HG02571 (cell line): ENCODE data around the gene DOCK1.

ENCODE experiments used
- ATAC-seq: cut with Tn5 transposase; IDR thresholded peaks from one replicate; pipeline ENCODE4 v1.9.1; 2021; ENCODE audit warnings: mild to moderate bottlenecking, moderate library complexity; ENCODE audit not compliant: unreplicated experiment

The DOCK1 gene

DNA sequence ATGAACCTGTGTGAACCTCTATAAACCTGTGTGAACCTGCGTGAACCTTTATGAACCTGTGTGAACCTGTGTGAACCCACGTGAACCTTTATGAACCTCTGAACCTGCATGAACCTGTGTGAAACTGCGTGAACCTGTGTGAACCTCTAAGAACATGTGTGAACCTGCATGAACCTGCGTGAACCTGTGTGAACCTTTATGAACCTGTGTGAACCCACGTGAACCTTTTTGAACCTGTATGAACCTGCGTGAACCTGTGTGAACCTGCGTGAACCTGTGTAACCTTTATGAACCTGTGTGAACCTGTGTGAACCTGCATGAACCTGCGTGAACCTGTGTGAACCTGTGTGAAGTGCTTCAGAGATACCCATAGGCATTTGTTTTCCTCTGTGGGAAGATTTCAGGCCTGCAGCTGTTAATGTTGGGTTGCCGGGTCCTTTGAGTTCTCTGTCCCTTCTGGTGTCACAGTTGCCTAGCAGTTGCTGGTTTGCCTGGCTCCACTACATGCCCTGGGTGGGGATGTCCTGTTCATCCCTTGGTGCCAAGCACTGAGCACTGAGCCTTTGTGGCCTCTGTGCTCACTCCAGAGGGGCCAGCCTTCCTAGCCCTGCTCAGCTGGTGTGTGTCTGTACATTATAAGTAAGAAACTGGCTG is 97.9 kb downstream of the DOCK1 start:
- ATAC-seq = no peak

GRCh38 chr10:127006453-127006852 is 101.2 kb downstream of the DOCK1 start:
- no peak for ATAC-seq

DNA sequence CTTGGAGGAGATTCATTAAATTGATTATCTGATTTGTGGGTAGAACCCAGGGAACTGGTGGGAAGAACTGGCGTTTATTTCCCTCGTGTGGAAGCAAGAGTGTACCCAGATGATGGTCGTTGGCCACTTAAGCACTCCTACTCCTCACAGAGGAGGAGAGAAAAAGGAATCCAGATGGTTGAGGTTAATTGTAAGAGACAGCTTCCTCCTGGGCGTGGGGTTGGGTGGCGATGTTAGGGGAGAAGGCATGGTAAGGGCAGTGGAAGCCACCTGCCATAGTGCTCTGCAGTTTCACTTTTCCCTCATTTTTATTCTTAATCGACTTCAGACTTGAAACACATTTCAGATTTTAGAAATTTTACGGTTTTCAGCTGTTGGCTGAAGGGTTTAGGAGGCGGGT is 104.1 kb downstream of the DOCK1 start:
- ATAC-seq = no peak

GRCh38 chr10:127011174-127011573 is 105.9 kb downstream of the DOCK1 start:
- no peak for ATAC-seq

DNA sequence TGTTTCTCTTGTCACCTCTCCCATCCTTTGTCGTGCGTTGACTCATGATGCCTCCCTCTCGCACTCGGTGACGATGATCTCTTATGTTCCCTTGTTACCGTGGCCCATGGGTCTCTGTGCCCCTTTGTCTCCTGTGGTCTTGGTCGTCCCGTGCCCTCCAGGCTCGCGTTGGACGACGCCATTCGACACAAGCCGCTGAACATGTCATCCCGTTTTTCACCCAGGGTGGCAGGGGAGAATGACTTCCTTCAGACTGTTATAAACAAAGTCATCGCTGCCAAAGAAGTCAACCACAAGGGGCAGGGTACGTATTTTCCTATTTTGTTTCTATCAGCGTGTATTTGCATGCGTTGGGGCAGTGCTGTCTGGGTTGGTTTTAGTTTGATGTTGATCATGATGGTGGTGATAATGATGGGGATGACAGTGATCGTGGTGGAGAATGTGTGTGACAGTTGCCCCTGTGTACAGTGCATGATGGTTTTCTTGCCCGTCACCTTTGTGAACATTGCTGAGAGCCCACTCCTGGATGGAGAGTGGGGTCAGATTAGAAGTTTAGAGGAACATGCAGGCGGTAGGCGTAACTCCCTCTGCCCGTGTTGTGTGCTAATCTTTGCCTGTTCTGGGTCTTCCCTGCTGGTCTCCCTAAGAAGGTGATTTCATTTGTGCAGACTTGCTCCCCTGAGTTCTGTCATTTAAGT is 107.0 kb downstream of the DOCK1 start:
- ATAC-seq = no peak

- ATAC-seq = no peak
Observed at GRCh38 chr10:127012769-127013152, 107.5 kb downstream of the DOCK1 start.

DNA sequence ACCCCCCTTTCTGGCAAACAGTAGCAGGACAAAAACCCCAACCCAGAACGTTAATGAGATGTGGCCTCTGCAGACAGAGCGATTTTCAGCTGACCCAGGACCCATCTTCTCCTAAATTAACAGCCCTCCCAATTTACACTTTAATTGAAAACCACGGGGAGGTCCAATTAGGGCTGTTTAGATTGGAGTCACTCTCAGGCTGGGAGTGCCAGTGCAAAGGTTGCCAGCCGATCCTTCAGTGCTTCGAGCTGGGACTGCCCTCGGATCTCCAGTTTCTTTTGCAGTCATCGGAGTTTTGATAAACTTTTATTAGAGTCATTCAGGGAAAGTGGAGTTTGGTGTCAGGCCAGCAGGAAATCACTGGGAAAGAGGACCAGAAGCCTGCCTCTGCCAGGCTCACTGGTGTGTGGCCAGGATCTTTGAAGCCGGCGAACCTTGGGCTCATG is 108.0 kb downstream of the DOCK1 start:
- no peak for ATAC-seq

DNA sequence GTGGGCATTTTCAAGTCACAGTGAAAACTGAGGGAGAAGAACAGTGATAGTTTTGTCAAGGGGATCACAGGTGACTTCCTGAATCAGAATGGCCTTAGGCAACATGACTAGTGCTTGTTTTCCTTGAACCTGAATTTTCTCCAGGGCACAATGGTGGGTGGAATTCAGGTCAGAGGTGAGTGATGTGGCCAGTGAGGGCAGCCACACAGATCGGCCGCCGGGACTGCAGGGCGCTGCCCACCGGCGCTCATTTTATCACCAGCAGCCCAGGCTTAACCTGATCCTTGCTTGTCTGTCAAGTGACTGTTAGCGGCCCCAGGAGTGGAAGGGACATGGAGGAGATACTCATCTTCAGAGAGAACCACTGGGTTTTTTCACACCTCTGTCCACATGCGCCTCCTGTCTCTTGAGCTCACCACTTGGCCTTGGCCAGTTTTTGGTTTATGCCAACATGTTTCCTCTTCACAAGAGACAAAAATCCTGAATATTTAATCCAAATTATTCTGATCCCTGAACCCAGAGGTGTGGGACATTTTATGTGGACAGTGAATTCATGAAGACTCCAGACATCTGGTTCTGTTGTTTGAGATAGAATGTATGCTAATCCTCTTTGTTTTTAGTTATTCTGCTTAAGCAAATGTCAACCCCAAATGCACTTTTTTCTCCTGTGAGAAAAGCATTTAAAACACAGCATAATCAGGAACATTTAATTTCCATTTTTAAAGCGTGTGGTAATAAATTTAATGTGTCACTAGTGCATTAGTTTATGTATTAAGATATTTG is 108.7 kb downstream of the DOCK1 start:
- ATAC-seq = no peak

DNA sequence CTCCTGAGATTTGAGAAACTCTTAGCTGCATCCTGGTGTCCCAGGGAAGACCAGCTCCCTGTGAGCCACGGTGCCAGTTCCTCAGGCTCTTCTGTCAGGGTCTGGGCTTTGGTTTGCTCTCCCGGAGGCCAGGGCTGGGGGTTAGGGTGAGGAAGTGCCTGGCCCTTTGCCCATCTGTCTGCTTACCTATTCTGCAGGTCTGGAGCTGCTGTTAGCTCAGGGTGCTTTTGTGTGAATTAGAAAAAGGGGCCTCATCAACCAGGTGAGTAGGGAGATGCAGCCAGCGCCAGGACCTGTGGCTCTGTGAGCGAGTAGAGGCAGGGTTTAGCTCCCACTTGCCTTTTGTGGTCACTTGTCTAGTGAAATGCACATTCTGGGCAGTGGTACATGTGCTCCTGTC is 109.4 kb downstream of the DOCK1 start:
- ATAC-seq = no peak

DNA sequence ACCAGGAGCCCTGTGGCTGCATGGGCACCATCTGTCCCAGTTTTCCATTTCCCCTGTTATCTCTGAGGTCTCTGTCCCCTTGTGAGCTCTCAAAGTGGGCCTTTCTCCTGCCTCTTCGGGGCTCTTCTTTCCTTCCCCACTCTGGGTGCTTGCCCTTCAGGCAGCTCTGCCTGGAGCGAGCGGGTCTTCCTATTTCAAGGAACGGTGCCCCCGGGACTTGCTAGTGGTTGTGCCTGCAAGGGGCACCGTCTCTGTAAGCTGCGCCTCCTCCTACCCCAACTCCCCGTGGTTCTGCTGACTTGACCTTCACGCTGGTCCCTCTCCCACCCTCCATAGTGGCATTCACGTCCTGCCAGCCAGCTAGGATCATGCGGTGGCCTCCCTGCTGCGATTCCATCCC is 110.1 kb downstream of the DOCK1 start:
- no peak for ATAC-seq

DNA sequence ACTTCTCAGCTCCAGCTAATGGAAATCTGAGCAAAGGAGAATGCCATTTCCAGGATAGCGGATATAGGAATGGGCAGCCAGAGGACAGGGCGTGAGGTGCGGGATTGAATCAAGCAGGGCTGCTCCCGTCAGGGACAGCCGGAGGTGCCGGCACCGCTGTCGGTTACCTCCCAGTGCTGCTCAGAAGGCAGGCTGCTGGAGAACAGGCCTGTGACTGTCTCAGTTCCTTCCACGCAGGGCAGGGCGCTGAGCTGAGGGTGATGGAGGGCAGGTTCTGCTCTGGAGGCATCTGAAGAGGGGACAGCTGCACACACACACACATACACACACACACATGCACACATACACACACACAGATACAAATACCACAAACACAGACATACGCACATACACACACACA is 111.1 kb downstream of the DOCK1 start:
- ATAC-seq = no peak

- no peak for ATAC-seq
Observed at GRCh38 chr10:127017541-127018297, 112.5 kb downstream of the DOCK1 start.

DNA sequence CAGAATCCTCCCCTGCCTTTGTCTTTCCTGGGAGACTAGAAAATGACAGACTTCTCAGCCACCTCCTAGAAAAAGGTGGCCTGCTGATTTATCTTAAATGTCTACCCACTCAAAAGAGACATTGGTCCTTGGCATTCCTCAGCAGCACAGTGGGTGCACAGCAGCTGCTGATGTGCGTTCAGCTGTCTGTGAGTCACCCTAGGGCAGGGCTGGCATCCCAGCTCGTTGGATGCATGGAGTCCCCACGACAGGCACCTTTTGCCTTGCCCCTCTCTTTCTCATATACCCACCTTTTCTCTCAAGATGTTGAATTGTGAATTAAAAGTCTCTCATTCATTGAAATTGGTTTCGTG is 113.0 kb downstream of the DOCK1 start:
- no peak for ATAC-seq

GRCh38 chr10:127018766-127019165 is 113.5 kb downstream of the DOCK1 start:
- no peak for ATAC-seq

DNA sequence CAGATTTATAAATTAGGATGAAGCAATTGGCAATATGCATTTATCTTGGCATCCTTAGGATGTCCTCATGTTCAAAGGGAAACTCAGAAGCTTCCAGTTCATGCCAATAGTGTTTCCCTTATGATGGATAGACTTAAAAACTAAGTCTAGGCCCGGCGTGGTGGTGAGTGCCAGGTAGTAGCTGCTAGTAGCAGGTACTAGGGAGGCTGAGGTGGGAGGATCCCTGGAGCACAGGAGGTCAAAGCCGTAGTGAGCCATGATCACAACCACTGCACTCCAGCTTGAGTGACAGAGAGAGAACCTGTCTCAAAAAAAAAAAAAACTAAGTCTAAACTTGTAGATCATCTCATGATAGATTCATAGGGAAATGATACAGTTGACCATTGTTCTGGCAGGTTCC is 115.0 kb downstream of the DOCK1 start:
- ATAC-seq = no peak

GRCh38 chr10:127021801-127022200 is 116.6 kb downstream of the DOCK1 start:
- no peak for ATAC-seq

GRCh38 chr10:127024685-127025435 is 119.6 kb downstream of the DOCK1 start:
- no peak for ATAC-seq

- no peak for ATAC-seq
Observed at GRCh38 chr10:127027786-127028185, 122.6 kb downstream of the DOCK1 start.

DNA sequence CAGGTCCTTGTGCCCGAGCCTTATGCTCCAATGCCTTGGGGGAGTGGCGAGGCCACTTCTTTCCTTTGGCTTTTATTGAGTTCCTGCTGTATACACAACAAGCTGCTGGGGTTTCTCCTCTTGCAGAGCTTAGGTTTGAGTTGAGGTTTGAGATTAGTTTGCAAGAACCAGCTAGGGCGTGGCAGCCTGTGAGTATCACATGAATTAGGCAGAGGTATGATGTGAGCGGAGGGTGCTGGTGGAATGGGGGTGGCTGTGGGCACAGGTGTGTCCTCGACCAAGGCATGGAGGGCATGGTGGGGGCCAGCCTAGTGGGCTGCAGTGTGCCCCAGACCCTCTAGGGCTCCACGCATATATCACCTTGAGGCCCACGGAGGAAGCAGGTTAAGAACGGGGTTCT is 123.3 kb downstream of the DOCK1 start:
- no peak for ATAC-seq

DNA sequence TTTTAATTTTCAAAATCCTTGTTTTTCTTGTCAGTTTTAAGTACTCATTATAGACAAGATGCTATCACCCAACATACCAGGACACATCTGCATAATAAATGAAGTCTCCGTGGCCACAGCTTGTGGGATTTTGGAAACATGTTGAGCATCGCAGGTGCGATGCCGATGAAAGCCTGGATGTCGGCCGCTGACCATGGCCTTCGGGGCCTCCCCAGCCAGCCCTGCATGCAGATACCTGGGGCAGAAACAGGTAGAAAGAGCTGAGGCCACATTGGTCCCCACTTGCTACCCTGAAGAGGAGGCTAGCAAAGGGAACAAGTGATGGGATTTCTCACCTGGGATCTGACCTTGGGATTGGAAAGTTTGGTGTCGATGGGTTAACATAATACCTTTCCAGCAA is 123.8 kb downstream of the DOCK1 start:
- no peak for ATAC-seq
